K562 (cell line): ENCODE data around the gene FAIM. TPM values are rescaled to one million over a fixed set of nuclear protein-coding genes. Genes with fewer than 3 reads are reported as not detected.
A peak's percentile ranks its signal among the peaks of the same experiment; 100 is the strongest.

Experiments
- ATAC-seq: fragments of 200-7000 bp; cut with Tn5 transposase; 3 replicates; pipeline ENCODE4 v1.9.1; 2020; ENCODE audit warnings: moderate library complexity
- BruUV-seq: library from RNA; stranded (reverse); fragments of 400-500 nt; replicated peaks from 2 replicates; lab custom pipeline; 2021; lab: Mats Ljungman, UMichigan
- CTCF ChIA-PET: fragments of 300-600 bp; formaldehyde crosslinking; extraction: SDS; loops from one replicate; lab custom pipeline; 2021; ENCODE audit warnings: low intra/inter-chr PET ratio; lab: Yijun Ruan, JAX
- POLR2A ChIA-PET: fragments of 300-600, 350-650 bp; sonication (Branson Sonifier 250); formaldehyde crosslinking; extraction: SDS; loops from one replicate; lab custom pipeline; 2021; ENCODE audit warnings: antibody characterized with exemption, inconsistent platforms; lab: Yijun Ruan, JAX
- DNase-seq, 4 experiments: peaks; one replicate each; pipeline versions ENCODE4 v3.0.0 to v3.0.0-alpha.2; 2011 to 2018; ENCODE audit warnings: low spot score in 3 of 4, mixed read lengths in 3 of 4; ENCODE audit errors: extremely low read depth in 1 of 4
- FAIRE-seq: peaks from 2 replicates; lab custom pipeline; 2011; peaks lifted over from hg19 to GRCh38; lab: Jason Lieb, UNC
- H2AFZ ChIP-seq: 2 replicates; pipeline ENCODE4 v1.6.0; 2011; ENCODE audit warnings: low read depth, low read length, control low read depth, inconsistent platforms
- H3K27ac ChIP-seq: fragments of 200-600 bp; 3 replicates; pipeline ENCODE4 v1.8.0; 2011; ENCODE audit warnings: low read depth, mild to moderate bottlenecking, control low read depth, inconsistent platforms, low read length, moderate library complexity, mixed read lengths; ENCODE audit errors: extremely low read depth
- H3K27me3 ChIP-seq, 2 experiments: fragments of 300-600 bp in 1 of 2; 2 replicates in 1 of 2; 3 replicates in 1 of 2; pipeline versions ENCODE4 v1.6.0 to v1.8.0; 2011; ENCODE audit warnings: inconsistent platforms in 2 of 2, low read length in 2 of 2, mild to moderate bottlenecking in 1 of 2, mixed read lengths in 1 of 2, moderate library complexity in 1 of 2; ENCODE audit not compliant: control insufficient read depth in 2 of 2, insufficient read depth in 2 of 2
- H3K36me3 ChIP-seq: fragments of 300-600 bp; 3 replicates; pipeline ENCODE4 v1.8.0; 2011; ENCODE audit warnings: mild to moderate bottlenecking, low read length, inconsistent platforms; ENCODE audit not compliant: control insufficient read depth, insufficient read depth
- H3K4me1 ChIP-seq, 2 experiments: fragments of 200-600 bp in 1 of 2; replicated peaks in 1 of 2; 2 replicates in 1 of 2; 3 replicates in 1 of 2; pipeline versions ENCODE4 v1.5.1 to v1.8.0; 2011; ENCODE audit warnings: inconsistent platforms in 2 of 2, low read length in 2 of 2, mild to moderate bottlenecking in 1 of 2, mixed read lengths in 1 of 2, moderate library complexity in 1 of 2; ENCODE audit not compliant: control insufficient read depth in 2 of 2, insufficient read depth in 2 of 2
- H3K4me2 ChIP-seq: 2 replicates; pipeline ENCODE4 v1.6.1; 2011; ENCODE audit warnings: low read length, control low read depth, inconsistent platforms, mixed read lengths; ENCODE audit not compliant: insufficient read depth
- H3K4me3 ChIP-seq: fragments of 200-600 bp; sonication (generic), shearing (Covaris generic); 2 replicates; pipeline ENCODE4 v1.5.1; 2016; ENCODE audit warnings: control low read depth, inconsistent platforms
- H3K79me2 ChIP-seq: fragments of 200-600 bp; 3 replicates; pipeline ENCODE4 v1.8.0; 2011; ENCODE audit warnings: low read length, inconsistent platforms; ENCODE audit not compliant: control insufficient read depth, insufficient read depth
- H3K9ac ChIP-seq, 2 experiments: 2 replicates each; pipeline versions ENCODE4 v1.6.0 to v1.6.1; 2011; ENCODE audit warnings: low read depth in 2 of 2, low read length in 2 of 2, control low read depth in 1 of 2, inconsistent platforms in 1 of 2, mild to moderate bottlenecking in 1 of 2, mixed read lengths in 1 of 2; ENCODE audit not compliant: insufficient read depth in 1 of 2
- H3K9me1 ChIP-seq: one replicate; pipeline ENCODE4 v1.6.0; 2011; ENCODE audit warnings: inconsistent platforms, mild to moderate bottlenecking, low read length, moderate library complexity; ENCODE audit not compliant: control insufficient read depth, insufficient read depth
- H3K9me3 ChIP-seq: replicated peaks from 2 replicates; pipeline ENCODE4 v1.5.1; 2011; ENCODE audit warnings: low read depth, low read length, inconsistent platforms; ENCODE audit not compliant: control insufficient read depth, insufficient read depth
- H4K20me1 ChIP-seq: replicated peaks from 2 replicates; pipeline ENCODE4 v1.6.1; 2011; ENCODE audit warnings: low read length, inconsistent platforms, mixed read lengths; ENCODE audit not compliant: control insufficient read depth, insufficient read depth
- ATF6 ChIP-seq: sonication (generic); formaldehyde crosslinking; IDR thresholded peaks from 2 replicates; pipeline ENCODE4 v1.4.0; 2020; ENCODE audit warnings: mild to moderate bottlenecking, missing genetic modification reagents
- FOSL1 ChIP-seq: fragments of 200-800 bp; sonication (Bioruptor generic); conservative IDR thresholded peaks from 2 replicates; pipeline ENCODE4 v1.6.1; 2016; ENCODE audit warnings: missing genetic modification characterization, missing compliant biosample characterization
- HDAC2 ChIP-seq: fragments of 450-650 bp; IDR thresholded peaks from 2 replicates; pipeline ENCODE4 v1.6.1; 2016; ENCODE audit warnings: mild to moderate bottlenecking
- HNRNPLL ChIP-seq: fragments of 200-400 bp; formaldehyde crosslinking; IDR thresholded peaks from 2 replicates; pipeline ENCODE4 v1.6.1; 2017; ENCODE audit warnings: low read length, low read depth, mild to moderate bottlenecking; ENCODE audit not compliant: poor library complexity, severe bottlenecking
- NCOA4 ChIP-seq: fragments of 450-650 bp; IDR thresholded peaks from 2 replicates; pipeline ENCODE4 v1.6.1; 2018; ENCODE audit warnings: mild to moderate bottlenecking; ENCODE audit not compliant: partially characterized antibody
- PHTF2 ChIP-seq: fragments of 250-450 bp; sonication (Bioruptor Pico); IDR thresholded peaks from 2 replicates; pipeline ENCODE4 v1.5.0; 2021; ENCODE audit warnings: mild to moderate bottlenecking
- TAF1 ChIP-seq: IDR thresholded peaks from 2 replicates; pipeline ENCODE4 v1.6.1; 2011; ENCODE audit warnings: mild to moderate bottlenecking, low read length, moderate library complexity; ENCODE audit not compliant: insufficient read depth, control insufficient read depth, severe bottlenecking; ENCODE audit errors: extremely low read depth
- TOE1 ChIP-seq, 2 experiments: fragments of 450-650 bp in 1 of 2; sonication (generic) in 1 of 2; formaldehyde crosslinking in 1 of 2; IDR thresholded peaks; 2 replicates each; pipeline versions ENCODE4 v1.7.1 to v1.8.0; 2016 to 2022; ENCODE audit warnings: borderline replicate concordance in 2 of 2, mild to moderate bottlenecking in 2 of 2, antibody characterized with exemption in 1 of 2, inconsistent platforms in 1 of 2, low read depth in 1 of 2, missing genetic modification reagents in 1 of 2, moderate library complexity in 1 of 2
- ZNF140 ChIP-seq: fragments of 250-450 bp; sonication (Bioruptor Pico); IDR thresholded peaks from 2 replicates; pipeline ENCODE4 v1.8.0; 2021; ENCODE audit warnings: moderate library complexity, mild to moderate bottlenecking, inconsistent platforms
- WGBS: fragments of 100-300 bp; shearing (Covaris generic); methylation state at CpG from one replicate; pipeline ENCODE4 v1.1.6; 2016; ENCODE audit warnings: low coverage, mixed read lengths; ENCODE audit not compliant: insufficient coverage; ENCODE audit errors: missing lambda C conversion rate; 5-methylcytosine and 5-hydroxymethylcytosine counted together
- in situ Hi-C: fragments of 300-500 bp; cut with MboI; formaldehyde crosslinking; loops from 4 replicates; pipeline ENCODE4 v1.15.0; 2018; ENCODE audit warnings: inconsistent platforms, mixed read lengths
- intact Hi-C: fragments of 100-400 bp; cut with micrococcal nuclease; formaldehyde crosslinking; loops from 2 replicates; pipeline ENCODE4 v1.14.2; 2022
- polyA plus RNA-seq, 8 experiments: library from polyadenylated mRNA; depleted of rRNA in 4 of 8; stranded (reverse) in 5 of 8; unstranded in 3 of 8; fragments of >200 nt; fragmentation: Nextera tagmentation in 2 of 8; fragmentation: Illumina TruSeq in 1 of 8; extraction: Ambion mirVana in 2 of 8; extraction: Trizol in 1 of 8; gene quantifications; 2 replicates each; pipeline versions ENCODE4 v1.2.1 to v1.2.3, GENCODE V29; 2011 to 2014; ENCODE audit warnings: inconsistent platforms in 1 of 8, missing spikeins in 1 of 8
- total RNA-seq, 7 experiments: library from RNA; depleted of rRNA in 6 of 7; stranded (reverse); fragments of >200 nt in 6 of 7; fragmentation: Illumina TruSeq in 2 of 7; extraction: Trizol in 2 of 7; gene quantifications; 2 replicates each; pipeline versions ENCODE4 v1.2.1 to v1.2.3, GENCODE V29; 2011 to 2021; ENCODE audit warnings: low replicate concordance in 1 of 7

Gene FAIM
- total and polyA plus RNA-seq, 9 of the 15 experiments (the other 6 are each of a cell fraction or from before 2014, with no cell fraction given): 2.5 to 7.9 (median 6.6) TPM

GRCh38 chr3:138625707-138626365 lies 17.3 kb downstream of the FAIM start:
- no peak for ATAC-seq
- 23% methylated on average over 3 of the region's 3 CpGs for WGBS
- no peaks in the 10 kb centered on the region for H4K20me1 ChIP-seq
- H3K4me1 ChIP-seq: no peaks in the 10 kb centered on the region
- intact Hi-C loops (no loop called here), in situ Hi-C loops (no loop called here)
- no peak for TF ChIP-seq TAF1
- peak; percentile 42 for TF ChIP-seq FOSL1
- H3K9me1 ChIP-seq: no peaks in the 10 kb centered on the region
- no peaks in the 10 kb centered on the region for H3K36me3 ChIP-seq
- no peak overlapping the region for H3K27ac ChIP-seq
- no peak overlapping the region for H2AFZ ChIP-seq
- H3K9me3 ChIP-seq: no peaks in the 10 kb centered on the region
- no peak for DNase-seq
- CTCF ChIA-PET: no interaction called here
- H3K79me2 ChIP-seq: no peaks in the 10 kb centered on the region
- no peak for FAIRE-seq
- POLR2A ChIA-PET: interaction anchor here (1.6 to 2.2 kb wide), 2 partner anchors 11 to 16 kb away, joined by 5 read pairs; no protein-coding TSS in a partner anchor
- no peak overlapping the region for H3K4me3 ChIP-seq
- H3K27me3 ChIP-seq: peaks cover 0 to 5% of the 10 kb centered on the region in 2 experiments; a peak in 2 of 5 replicates
- no TSS peak for BruUV-seq
- H3K9ac ChIP-seq: no peak overlapping the region
- no peak overlapping the region for H3K4me2 ChIP-seq

GRCh38 chr3:138629526-138629925 lies 21.0 kb downstream of the FAIM start:
- TF ChIP-seq NCOA4 (no peak), ZNF140 (CRISPR knock-in tag) (no peak), TOE1 (IDR thresholded peaks at IDR 0.05; ENCODE audit: borderline replicate concordance) (no peak), TOE1 (CRISPR knock-in tag; IDR thresholded peaks at IDR 0.05; ENCODE audit: borderline replicate concordance, low read depth) (no peak), HNRNPLL (no peak), ATF6 (CRISPR knock-in tag) (no peak), PHTF2 (no peak), HDAC2 (no peak)
- Histone ChIP-seq H3K9ac (no peak overlapping the region), H3K79me2 (no peaks in the 10 kb centered on the region), H3K27ac (no peak overlapping the region), H3K4me2 (no peak overlapping the region), H3K4me3 (no peak overlapping the region), H3K4me1 (no peaks in the 10 kb centered on the region), H3K9me1 (no peaks in the 10 kb centered on the region), H3K27me3 (peaks cover 0 to 5% of the 10 kb centered on the region in 2 experiments; a peak in 2 of 5 replicates), H2AFZ (no peak overlapping the region), H3K9me3 (no peaks in the 10 kb centered on the region), H3K36me3 (no peaks in the 10 kb centered on the region), H4K20me1 (no peaks in the 10 kb centered on the region)
- ATAC-seq (no peak), FAIRE-seq (no peak), DNase-seq (no peak)
- in situ Hi-C loops (no loop called here), intact Hi-C loops (no loop called here)
- ChIA-PET CTCF (no interaction called here), POLR2A (interaction anchor here (1.0 kb wide), 1 partner anchor 10 kb away, joined by 3 read pairs; no protein-coding TSS in a partner anchor)
- no TSS peak for BruUV-seq
- WGBS: 15% methylated on average over 6 of the region's 6 CpGs
